Spinal cord (tissue), 10 donors: ENCODE measurements around the gene LOXL1. TPM values are rescaled to one million over a fixed set of nuclear protein-coding genes. Genes with fewer than 3 reads are reported as not detected.

Experiments
- DNase-seq, 6 donors: peaks; one replicate each; pipeline versions ENCODE4 v3.0.0 to v3.0.0-alpha.2; 2013 to 2015; ENCODE audit warnings: low spot score in 6 of 6, low read depth in 4 of 6
- H3K27ac ChIP-seq: one replicate; pipeline ENCODE4 v1.5.1; 2013; ENCODE audit warnings: low read depth, low read length, control low read depth
- H3K27me3 ChIP-seq: one replicate; pipeline ENCODE4 v1.6.1; 2013; ENCODE audit warnings: low read length; ENCODE audit not compliant: control insufficient read depth, insufficient read depth
- H3K36me3 ChIP-seq: one replicate; pipeline ENCODE4 v1.6.1; 2013; ENCODE audit warnings: low read length; ENCODE audit not compliant: control insufficient read depth, insufficient read depth
- H3K4me1 ChIP-seq: one replicate; pipeline ENCODE4 v1.6.1; 2013; ENCODE audit warnings: low read length; ENCODE audit not compliant: control insufficient read depth, insufficient read depth
- H3K4me3 ChIP-seq: one replicate; pipeline ENCODE4 v1.5.1; 2013; ENCODE audit warnings: low read depth, low read length, control low read depth
- H3K9me3 ChIP-seq: one replicate; pipeline ENCODE4 v1.6.1; 2013; ENCODE audit warnings: low read length; ENCODE audit not compliant: control insufficient read depth, insufficient read depth
- WGBS: methylation state at CpG from one replicate; pipeline ENCODE4 v1.1.5; 2013; ENCODE audit warnings: missing lambda C conversion rate; ENCODE audit not compliant: insufficient coverage; 5-methylcytosine and 5-hydroxymethylcytosine counted together
- polyA plus RNA-seq, 2 donors: library from polyadenylated mRNA; unstranded; fragments of 120-200 nt; gene quantifications; one replicate each; pipeline ENCODE4 v1.2.1, GENCODE V29; 2013; ENCODE audit not compliant: insufficient read length in 2 of 2
- total RNA-seq, 2 donors: library from RNA; depleted of rRNA in 1 of 2; stranded (reverse); fragments of 120-200 nt in 1 of 2; fragments of >200 nt in 1 of 2; gene quantifications; one replicate each; pipeline versions ENCODE4 v1.2.3 to v1.2.4, GENCODE V29; 2013 to 2014
- donor health status: healthy.

LOXL1 gene
- total and polyA plus RNA-seq, 4 donors, result 7.9 to 48.2 (median 22.9) TPM

DNA sequence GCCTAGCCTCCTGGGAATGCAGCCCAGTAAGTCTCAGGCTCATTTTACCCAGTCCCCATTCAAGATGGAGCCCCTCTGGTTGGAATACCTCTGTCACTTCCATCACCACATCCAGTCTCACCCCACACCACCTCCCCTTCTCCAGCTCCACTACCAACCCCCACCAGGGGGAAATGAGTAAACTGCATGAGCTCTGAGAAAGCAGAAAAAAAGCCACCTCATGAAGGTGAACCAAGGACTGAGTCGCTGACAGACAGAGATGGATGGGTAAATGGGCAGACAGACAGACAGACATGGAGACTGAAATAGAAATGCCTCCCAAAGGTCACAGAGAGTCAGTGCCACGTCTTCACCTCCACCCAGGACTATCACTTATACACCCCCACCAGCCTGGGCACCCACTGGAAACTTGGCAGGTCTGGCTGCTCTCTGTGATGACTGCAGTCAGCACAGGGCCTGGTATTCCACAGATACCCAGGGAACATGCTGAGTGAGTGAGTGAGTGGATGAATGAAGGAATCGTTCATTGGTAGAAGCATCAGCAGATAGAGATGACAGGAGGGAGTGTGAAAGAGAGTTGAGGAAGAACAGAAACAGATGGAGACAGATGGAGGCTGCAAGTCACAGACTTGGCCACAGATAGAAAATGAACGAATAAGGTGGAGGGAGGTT is 4.9 kb upstream of the LOXL1 start:
- H3K36me3 ChIP-seq, result no peaks in the 10 kb centered on the region
- peak in 1 of 6 donors; percentile 67 for DNase-seq
- no peaks in the 10 kb centered on the region for H3K27me3 ChIP-seq
- 52% methylated on average over 2 of the region's 4 CpGs for WGBS
- H3K9me3 ChIP-seq, result no peaks in the 10 kb centered on the region
- H3K4me1 ChIP-seq, result peaks cover 44% of the 10 kb centered on the region
- H3K4me3 ChIP-seq, result no peak overlapping the region
- no peak overlapping the region for H3K27ac ChIP-seq

DNA sequence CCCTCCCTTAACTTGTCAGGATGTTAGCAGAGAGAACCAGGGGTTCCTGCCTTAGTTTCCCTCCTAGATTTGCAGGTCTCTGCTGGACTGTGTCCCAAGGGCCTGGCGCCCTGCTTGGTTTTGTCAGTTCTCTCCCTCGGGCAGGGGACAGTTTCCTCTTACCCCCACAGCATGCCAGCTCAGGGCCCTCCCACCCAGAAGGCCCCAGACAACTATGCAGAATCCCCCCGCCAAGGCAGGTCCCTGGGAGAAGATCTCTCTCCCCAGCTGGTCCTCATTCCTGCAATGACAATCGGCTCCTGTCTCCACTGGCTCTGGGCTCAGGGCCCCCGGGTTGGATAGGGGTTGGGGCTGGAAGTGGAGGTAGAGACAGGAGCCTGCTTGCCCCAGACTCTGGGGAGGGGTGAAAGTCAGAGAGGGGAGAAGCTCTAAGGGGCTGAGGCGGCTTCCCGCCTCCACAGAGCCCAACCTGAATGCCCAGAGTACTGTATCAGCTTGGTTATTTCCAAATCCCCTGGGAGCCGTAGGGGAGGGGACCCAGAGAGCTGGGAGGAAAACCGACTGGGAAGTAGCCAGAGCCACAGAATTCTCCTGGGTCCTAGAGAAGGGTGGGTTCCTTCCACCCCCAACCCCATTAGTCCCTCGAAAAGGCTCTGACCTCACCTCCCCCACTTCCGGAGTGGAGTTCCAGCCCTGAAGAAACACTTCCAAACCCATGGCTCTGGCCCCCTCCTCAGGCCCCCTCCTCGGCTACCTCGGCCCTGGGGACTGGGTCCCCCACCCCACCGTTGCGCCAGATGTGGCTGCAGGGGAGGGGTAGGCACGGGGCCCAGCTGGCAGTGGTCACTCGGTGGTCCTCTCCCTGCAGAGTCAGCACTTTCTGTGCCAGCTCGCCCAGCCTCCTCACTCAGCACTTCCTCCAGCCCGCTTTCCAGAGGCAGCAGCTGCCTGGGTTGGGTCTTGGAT is 3.8 kb upstream of the LOXL1 start:
- Histone ChIP-seq H3K27me3 (peaks cover 2% of the 10 kb centered on the region), H3K9me3 (no peaks in the 10 kb centered on the region), H3K36me3 (no peaks in the 10 kb centered on the region), H3K4me1 (peaks cover 51% of the 10 kb centered on the region), H3K27ac (peak overlapping the region; percentile 62), H3K4me3 (no peak overlapping the region)
- DNase-seq, result peak in 2 of 6 donors; percentile 60 to 75
- 33% methylated on average over 10 of the region's 19 CpGs for WGBS

DNA sequence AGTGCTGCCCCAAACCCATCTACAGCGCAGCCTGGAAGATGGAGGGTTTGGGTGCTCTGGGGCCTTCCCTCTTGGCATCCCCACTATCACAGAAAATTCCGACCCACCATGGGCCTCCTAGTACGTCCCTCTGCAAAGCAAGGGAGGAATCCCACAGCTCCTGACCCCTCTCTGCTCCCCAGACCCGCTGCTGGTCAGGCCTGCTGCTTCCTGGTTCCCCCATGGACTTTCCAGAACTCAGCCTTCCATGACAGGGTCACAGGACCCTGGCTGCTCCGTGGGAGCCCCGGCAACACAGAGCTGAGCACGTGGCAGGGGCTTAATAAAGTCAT is 3.1 kb upstream of the LOXL1 start:
- Histone ChIP-seq H3K36me3 (no peaks in the 10 kb centered on the region), H3K4me3 (no peak overlapping the region), H3K9me3 (no peaks in the 10 kb centered on the region), H3K27ac (peak overlapping the region; percentile 62), H3K27me3 (peaks cover 7% of the 10 kb centered on the region), H3K4me1 (peaks cover 56% of the 10 kb centered on the region)
- DNase-seq, result no peak
- WGBS, result 32% methylated on average over 6 of the region's 7 CpGs

DNA sequence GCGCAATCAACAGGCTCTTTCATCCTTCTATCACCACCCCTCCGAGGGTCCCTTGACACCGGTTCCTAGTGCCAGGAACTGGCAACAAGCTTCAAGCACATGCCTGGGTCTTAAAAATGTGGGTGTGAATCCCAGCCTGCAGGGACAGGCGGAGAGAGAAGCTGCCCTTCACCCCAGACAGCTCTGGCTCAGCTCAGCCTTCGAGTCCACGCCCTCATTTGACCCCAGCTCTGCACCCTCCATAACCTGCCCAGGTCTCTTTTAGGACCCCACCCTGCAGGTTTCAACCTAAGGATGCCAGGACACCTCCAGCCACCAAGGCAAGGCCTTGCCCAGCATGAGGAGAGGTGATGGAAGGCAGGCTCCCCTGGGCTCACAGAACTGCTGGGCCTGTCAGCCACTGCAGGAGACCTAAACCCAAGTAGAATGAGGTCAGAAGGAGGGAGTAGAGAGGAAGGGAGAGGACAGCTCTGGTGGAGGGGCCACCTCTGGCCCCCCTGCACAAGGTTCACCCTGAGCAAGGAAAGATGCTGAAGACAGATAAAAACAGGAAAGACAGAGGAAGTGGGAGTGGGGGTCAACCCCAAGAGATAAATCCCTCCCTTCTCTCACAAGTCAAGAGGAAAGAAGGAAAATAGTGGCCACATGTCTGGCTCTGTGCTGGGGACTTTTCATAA is 2.6 kb upstream of the LOXL1 start:
- DNase-seq, result no peak
- Histone ChIP-seq H3K27me3 (peaks cover 10% of the 10 kb centered on the region), H3K36me3 (no peaks in the 10 kb centered on the region), H3K27ac (peak overlapping the region; percentile 3), H3K9me3 (no peaks in the 10 kb centered on the region), H3K4me3 (no peak overlapping the region), H3K4me1 (peaks cover 59% of the 10 kb centered on the region)
- WGBS, result 61% methylated on average over 5 of the region's 6 CpGs

DNA sequence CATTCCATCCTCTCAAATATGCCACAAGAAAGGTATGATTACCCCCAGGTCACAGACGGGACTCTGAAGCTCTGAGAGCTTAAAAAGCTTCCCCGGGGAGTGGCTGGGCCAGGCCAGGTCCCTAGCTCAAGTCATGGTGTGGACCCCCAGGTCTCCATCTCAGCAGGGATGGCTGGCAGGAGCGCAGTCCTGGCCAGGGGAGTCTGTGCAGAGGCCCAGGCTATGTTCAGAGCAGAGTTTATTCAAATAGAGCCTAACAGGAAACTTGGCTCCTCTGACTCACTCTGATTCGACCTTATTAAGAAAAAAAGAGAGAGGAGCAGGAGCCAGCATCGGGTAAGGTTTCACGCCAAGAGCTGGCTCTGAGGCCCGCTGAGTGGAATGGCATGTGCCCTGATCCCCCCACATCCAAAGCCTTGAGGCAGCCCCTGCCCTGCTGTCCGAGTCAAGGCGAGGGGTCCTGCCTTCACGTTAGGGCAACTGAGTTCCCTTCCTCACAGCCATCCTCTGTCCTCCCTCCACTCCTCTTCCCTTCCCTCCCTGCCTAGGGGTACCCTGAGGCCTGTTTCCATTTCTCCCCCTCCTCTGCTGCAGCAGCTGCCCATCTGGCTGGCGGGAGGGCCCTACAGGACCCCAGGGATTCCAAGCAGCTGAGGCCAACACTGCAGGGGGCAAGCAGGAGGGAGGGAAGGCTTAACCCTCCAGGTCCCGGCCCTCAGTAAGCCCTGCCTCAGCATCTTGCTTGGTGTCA is 1.9 kb upstream of the LOXL1 start:
- no peaks in the 10 kb centered on the region for H3K9me3 ChIP-seq
- H3K36me3 ChIP-seq, result no peaks in the 10 kb centered on the region
- WGBS, result 28% methylated on average over 12 of the region's 12 CpGs
- peaks cover 17% of the 10 kb centered on the region for H3K27me3 ChIP-seq
- no peak overlapping the region for H3K4me3 ChIP-seq
- peak overlapping the region; percentile 3 for H3K27ac ChIP-seq
- peaks cover 65% of the 10 kb centered on the region for H3K4me1 ChIP-seq
- peak in 2 of 6 donors; percentile 49 to 78 for DNase-seq

DNA sequence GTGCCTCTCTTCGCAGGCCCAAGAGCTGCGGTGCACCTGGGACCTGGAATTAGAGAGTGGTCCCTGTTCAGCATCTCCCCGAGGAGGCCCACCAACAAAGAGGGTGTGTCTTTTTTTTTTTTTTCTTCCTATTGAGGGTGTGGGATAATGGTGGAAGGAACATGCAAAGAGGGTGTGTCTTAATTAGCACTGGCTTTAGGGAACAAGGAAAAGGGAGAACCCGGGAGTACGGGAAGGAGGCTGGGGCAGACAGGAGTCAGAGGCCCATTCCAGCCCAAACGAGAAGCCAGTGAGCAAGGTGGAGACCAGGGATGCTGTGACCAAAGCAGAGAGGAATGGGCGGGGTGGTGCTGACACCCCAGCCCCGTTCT is 429 bp upstream of the LOXL1 start:
- no peaks in the 10 kb centered on the region for H3K36me3 ChIP-seq
- no peaks in the 10 kb centered on the region for H3K9me3 ChIP-seq
- H3K4me1 ChIP-seq, result peaks cover 74% of the 10 kb centered on the region
- 72% methylated on average over 7 of the region's 8 CpGs for WGBS
- H3K27me3 ChIP-seq, result peaks cover 21% of the 10 kb centered on the region
- no peak overlapping the region for H3K27ac ChIP-seq
- H3K4me3 ChIP-seq, result no peak overlapping the region
- DNase-seq, result no peak

DNA sequence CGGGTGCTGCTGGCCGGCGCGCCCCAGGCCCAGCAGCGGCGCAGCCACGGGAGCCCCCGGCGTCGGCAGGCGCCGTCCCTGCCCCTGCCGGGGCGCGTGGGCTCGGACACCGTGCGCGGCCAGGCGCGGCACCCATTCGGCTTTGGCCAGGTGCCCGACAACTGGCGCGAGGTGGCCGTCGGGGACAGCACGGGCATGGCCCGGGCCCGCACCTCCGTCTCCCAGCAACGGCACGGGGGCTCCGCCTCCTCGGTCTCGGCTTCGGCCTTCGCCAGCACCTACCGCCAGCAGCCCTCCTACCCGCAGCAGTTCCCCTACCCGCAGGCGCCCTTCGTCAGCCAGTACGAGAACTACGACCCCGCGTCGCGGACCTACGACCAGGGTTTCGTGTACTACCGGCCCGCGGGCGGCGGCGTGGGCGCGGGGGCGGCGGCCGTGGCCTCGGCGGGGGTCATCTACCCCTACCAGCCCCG is 777 bp downstream of the LOXL1 start:
- no peaks in the 10 kb centered on the region for H3K9me3 ChIP-seq
- WGBS, result under 1% methylated on average over 64 of the region's 65 CpGs
- H3K27ac ChIP-seq, result no peak overlapping the region
- H3K4me1 ChIP-seq, result peaks cover 74% of the 10 kb centered on the region
- peaks cover 21% of the 10 kb centered on the region for H3K27me3 ChIP-seq
- no peaks in the 10 kb centered on the region for H3K36me3 ChIP-seq
- peak in 2 of 6 donors; percentile 63 to 69 for DNase-seq
- peak overlapping the region; percentile 36 for H3K4me3 ChIP-seq

DNA sequence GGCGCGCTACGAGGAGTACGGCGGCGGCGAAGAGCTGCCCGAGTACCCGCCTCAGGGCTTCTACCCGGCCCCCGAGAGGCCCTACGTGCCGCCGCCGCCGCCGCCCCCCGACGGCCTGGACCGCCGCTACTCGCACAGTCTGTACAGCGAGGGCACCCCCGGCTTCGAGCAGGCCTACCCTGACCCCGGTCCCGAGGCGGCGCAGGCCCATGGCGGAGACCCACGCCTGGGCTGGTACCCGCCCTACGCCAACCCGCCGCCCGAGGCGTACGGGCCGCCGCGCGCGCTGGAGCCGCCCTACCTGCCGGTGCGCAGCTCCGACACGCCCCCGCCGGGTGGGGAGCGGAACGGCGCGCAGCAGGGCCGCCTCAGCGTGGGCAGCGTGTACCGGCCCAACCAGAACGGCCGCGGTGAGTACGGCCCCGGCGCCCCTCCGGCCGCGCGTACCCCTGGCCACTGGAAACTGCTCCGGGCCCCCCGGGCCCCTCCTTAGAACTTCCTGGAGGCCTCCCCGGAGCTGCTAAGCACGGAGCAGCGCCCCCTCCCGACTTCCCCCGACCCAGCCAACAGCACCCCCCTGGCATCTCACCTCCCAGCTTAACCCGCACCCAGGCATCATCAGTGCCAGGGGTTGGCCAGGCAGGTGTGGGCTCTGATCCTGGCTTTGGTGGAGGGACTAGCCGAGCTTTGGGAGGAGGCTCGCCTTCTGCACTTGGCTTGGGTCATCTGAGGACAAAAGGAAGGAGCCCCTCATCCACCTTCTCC is 1.4 kb downstream of the LOXL1 start:
- 1% methylated on average over 73 of the region's 78 CpGs for WGBS
- H3K4me1 ChIP-seq, result peaks cover 68% of the 10 kb centered on the region
- no peaks in the 10 kb centered on the region for H3K36me3 ChIP-seq
- H3K4me3 ChIP-seq, result peak overlapping the region; percentile 24
- H3K9me3 ChIP-seq, result no peaks in the 10 kb centered on the region
- H3K27me3 ChIP-seq, result peaks cover 21% of the 10 kb centered on the region
- H3K27ac ChIP-seq, result no peak overlapping the region
- DNase-seq, result peak in 1 of 6 donors; percentile 61
